D721Med (cell line): ENCODE measurements around the gene LRRC46.

Experiments used
- DNase-seq: peaks from one replicate; pipeline ENCODE4 v3.0.0; 2011; ENCODE audit warnings: low spot score; ENCODE audit not compliant: insufficient read length
- FAIRE-seq: peaks from 2 replicates; lab custom pipeline; 2011; peaks lifted over from hg19 to GRCh38; lab: Jason Lieb, UNC
- CTCF ChIP-seq: IDR thresholded peaks from 2 replicates; pipeline ENCODE4 v1.5.1; 2012; ENCODE audit warnings: mild to moderate bottlenecking, control low read depth; ENCODE audit not compliant: insufficient read depth; ENCODE audit errors: missing control alignments

LRRC46 gene

DNA sequence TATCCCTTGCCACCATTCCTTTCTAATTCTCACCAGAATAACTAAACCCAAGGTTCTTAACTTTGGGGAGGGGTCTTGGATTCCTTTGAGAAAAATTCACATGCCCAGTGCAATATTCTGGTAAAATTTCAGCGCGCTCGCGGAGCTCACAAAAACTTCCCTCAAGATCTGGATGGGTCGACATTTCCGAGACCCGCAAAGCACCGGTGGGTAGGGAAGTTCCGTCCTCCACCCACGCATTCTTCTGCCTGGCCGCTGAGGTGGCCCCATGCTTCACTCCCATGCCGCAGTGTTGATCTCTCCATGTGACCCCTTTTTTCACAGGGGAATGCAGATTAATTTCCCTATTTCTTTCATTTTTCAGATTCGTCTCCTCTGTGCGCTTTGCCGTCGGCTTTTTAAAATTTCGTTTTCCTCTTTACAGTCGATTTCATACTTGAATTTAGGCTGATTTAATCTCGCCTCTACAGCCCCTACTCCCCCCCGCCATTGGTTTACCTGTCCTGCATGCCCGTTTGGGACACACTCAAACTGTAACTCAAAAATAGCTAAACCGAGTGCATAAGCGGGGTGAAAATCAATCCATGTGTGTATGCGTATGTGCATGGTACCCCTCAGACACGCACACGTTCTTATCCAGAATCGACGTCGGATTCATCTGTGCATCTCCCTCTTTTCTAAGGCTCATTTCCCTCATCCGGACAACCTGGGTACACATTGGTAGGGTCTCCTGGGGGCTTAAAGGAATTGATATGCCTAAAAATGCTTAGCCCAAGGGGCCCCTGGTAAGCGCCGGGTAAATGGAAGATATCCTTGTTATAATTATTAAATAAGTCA, 20.9 kb downstream of the LRRC46 start:
- FAIRE-seq: no peak
- no peak for DNase-seq
- TF ChIP-seq CTCF: no peak

GRCh38 chr17:47853616-47854015, 22.1 kb downstream of the LRRC46 start:
- no peak for TF ChIP-seq CTCF
- DNase-seq: no peak
- FAIRE-seq: no peak

DNA sequence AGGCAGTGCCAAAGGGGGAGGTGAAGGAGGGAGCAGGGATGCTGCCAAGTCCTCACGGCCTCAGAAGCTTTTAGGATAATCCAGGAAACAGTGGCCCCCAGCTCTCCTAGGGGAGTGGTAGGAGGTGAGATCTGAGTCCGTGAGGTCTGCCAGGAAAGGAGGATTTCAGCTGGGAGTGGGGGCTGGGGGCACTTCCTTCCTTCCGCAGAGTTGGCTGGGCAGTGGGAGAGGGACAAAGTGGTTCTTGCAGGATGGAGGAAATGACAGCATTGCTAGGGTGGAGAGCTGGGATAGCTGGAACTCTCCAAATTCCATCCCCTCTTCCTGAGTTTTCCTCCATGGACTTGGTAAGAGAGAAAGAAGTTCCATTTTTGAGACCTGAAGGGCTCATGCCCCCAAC, 24.3 kb downstream of the LRRC46 start:
- DNase-seq: no peak
- FAIRE-seq: no peak
- no peak for TF ChIP-seq CTCF

DNA sequence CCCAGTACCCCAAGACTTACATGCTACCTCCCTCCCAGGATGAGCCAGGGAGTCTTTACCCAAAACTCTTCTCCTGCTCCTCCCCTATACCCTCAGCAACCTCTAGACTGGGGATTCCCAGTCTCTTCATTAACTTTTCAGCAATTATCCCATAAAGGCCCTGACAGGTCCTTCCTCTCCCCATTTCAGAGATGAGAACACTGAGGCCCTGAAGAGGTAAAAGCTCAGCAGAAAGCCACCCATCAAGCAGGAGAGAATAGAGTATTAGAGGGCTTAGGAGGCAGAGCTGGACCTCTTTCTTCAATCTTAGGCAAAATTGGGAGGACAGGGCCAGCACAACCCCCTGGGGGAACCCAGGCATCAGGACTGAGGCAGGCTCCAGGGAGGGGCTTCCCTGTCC, 25.4 kb downstream of the LRRC46 start:
- FAIRE-seq: no peak
- no peak for DNase-seq

DNA sequence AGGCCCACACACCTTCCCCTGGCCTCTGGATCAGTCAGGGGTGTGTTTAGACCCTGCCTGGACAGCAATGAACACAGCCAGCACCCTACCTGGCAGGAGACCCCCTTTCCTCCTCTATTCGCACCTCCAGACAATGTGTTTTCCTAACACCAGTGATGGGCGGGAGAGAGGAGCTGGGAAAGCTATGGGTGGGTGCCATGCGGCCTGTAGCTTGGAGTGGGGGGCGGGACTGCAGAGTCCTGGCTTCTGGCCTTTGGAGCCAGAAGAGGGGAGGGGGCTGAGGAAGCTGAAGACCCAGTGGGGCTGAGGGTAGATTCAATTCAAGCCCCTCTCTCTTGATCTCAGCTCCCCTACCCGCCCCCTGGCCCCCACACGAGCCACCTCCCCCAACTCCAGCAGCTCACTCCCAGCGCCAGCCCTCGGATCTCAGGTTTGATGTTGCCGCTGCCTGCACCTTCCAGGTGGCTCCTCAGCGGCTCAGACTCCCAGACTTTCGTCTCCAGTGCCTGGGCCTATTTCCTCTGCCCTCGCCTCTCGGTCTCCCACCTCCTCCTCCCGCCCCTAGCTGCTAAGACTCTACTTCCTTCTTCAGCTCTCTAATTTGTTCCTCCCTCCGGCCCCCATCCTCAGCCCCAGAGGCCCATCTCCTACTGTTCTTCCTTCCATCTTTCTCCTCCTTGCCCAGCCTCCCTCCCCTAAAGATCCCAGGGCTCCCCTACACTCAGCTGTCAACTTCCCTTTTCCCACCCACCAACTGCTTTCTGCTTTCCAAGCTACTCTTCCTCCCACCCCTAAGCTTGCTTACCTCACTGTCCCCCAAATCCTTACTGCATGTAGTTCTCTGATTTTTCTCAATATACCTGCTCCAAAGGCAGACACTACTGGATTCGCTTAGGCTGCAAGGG, 26.3 kb downstream of the LRRC46 start:
- FAIRE-seq (no peak), DNase-seq (no peak)
- no peak for TF ChIP-seq CTCF

More for the DNA sequence above, 25.4 kb downstream of the LRRC46 start:
- no peak for TF ChIP-seq CTCF

DNA sequence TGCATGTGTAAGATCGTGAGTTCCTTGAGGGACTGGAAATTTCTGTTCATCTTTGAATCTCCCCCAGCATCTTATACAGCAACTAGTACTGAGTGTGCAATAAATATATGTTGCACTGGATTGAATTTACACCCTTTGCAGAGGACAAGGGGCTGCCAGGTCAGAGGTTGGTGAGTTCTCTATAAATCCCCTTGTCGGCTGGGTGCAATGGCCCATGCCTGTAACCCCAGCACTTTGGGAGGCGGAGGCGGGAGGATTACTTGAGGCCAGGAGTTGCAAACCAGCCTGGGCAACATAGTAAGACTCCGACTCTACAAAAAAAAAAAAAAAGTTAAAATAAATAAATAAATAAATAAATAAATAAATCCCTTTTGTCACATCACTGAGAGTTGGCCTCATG, 28.9 kb downstream of the LRRC46 start:
- TF ChIP-seq CTCF: no peak
- DNase-seq (no peak), FAIRE-seq (no peak)
